ENCODE results near the gene TSHZ1.
A peak's percentile ranks its signal among the peaks of the same experiment; 100 is the strongest.

Gene TSHZ1

DNA sequence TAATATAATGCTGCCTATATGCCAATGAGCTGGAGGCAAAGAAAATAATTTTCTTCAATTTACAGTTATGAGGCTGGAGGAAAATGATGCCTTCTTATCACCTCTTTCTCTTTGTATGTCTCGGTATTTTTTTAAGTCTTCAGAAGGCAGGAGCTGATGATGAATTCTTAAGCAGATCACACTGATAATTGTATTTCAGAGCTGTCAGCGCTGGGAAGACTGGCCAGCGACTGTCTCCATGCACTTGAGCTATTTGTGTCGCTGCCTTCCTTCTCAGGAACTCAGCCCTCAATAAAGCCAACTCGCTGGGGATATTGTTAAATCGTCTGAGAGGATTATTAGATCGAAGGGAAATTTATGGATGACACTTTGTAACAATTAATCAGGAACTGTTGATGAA lies 42.0 kb upstream of the TSHZ1 start:
- no peak overlapping the region for H3K4me3 ChIP-seq (ENCODE audit: low read depth, low read length)
- DNase-seq (ENCODE audit: low read depth), result no peak
- TF ChIP-seq MYC (IDR thresholded peaks at IDR 0.05; ENCODE audit: low read depth, low read length) (no peak), POLR2A (IDR thresholded peaks at IDR 0.05; ENCODE audit: extremely low read depth, insufficient read length) (no peak)

DNA sequence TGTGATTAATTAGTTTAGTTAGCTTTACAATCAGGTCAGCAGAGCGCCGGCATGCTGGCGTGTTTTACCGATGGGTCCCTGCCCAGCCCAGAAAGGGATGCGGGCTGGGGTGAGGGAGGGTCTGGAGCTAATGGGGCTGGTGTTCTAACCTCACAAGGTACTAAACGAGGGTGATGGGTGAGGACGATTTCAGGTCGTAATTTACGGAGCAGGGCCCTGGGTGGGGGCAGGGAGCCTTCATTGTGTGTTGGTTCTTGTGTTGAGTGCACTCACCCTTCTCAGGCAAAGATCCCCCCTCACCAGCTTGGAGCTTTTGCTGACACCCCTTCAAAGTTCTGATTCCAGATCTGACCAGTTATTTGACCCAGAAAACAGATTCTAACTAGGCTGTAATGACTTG lies 41.2 kb upstream of the TSHZ1 start:
- DNase-seq (ENCODE audit: low read depth), result no peak
- TF ChIP-seq, protein P1, sequence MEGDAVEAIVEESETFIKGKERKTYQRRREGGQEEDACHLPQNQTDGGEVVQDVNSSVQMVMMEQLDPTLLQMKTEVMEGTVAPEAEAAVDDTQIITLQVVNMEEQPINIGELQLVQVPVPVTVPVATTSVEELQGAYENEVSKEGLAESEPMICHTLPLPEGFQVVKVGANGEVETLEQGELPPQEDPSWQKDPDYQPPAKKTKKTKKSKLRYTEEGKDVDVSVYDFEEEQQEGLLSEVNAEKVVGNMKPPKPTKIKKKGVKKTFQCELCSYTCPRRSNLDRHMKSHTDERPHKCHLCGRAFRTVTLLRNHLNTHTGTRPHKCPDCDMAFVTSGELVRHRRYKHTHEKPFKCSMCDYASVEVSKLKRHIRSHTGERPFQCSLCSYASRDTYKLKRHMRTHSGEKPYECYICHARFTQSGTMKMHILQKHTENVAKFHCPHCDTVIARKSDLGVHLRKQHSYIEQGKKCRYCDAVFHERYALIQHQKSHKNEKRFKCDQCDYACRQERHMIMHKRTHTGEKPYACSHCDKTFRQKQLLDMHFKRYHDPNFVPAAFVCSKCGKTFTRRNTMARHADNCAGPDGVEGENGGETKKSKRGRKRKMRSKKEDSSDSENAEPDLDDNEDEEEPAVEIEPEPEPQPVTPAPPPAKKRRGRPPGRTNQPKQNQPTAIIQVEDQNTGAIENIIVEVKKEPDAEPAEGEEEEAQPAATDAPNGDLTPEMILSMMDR (IDR thresholded peaks at IDR 0.05; ENCODE audit: low read depth, low read length), result no peak
- TF ChIP-seq, protein P2, sequence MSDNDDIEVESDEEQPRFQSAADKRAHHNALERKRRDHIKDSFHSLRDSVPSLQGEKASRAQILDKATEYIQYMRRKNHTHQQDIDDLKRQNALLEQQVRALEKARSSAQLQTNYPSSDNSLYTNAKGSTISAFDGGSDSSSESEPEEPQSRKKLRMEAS (IDR thresholded peaks at IDR 0.05; ENCODE audit: low read depth, low read length), result no peak
- TF ChIP-seq POLR2A (IDR thresholded peaks at IDR 0.05; ENCODE audit: extremely low read depth, insufficient read length) (no peak), MYC (IDR thresholded peaks at IDR 0.05; ENCODE audit: low read depth, low read length) (no peak)
- H3K4me3 ChIP-seq (ENCODE audit: low read depth, low read length), result no peak overlapping the region

DNA sequence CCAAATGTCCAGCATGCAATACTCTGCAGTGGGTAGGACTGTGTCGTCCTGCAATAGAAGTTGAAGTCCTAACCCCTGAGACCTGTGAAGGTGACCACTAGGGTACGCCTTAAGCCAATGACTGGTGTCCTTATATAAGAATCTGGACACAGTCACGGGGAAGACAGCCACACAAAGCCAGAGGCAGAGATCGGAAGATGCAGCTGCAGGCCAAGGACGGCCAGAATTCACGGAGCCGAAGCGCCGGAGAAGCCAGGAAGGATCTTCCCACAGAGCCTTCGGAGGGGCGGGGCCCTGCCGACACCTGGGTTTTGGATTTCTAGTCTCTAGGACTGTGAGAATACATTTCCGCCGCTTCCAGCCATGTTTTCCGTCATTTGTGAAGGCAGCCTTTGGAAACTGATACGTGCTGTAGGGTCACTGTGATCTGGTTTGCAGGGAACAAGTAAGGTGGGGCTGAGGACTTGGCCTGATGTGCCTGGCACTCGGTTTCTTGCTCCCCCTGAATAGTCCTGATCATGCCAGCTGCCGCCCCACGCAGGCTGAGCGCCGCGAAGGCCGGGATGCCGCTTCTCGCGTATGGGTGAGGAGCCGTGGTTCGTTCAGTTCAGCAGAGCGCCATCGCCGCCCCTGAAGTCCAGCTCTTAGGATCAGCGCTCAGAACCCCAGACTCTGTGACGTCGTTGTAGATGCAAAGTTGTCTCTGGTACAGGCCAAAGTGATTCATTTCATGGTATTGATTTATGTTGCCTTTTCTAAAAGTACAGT lies 40.4 kb upstream of the TSHZ1 start:
- no peak for DNase-seq (ENCODE audit: low read depth)
- H3K4me3 ChIP-seq (ENCODE audit: low read depth, low read length), result no peak overlapping the region
- TF ChIP-seq, protein P2 (IDR thresholded peaks at IDR 0.05; ENCODE audit: low read depth, low read length), result no peak
- TF ChIP-seq MYC (IDR thresholded peaks at IDR 0.05; ENCODE audit: low read depth, low read length) (no peak), POLR2A (IDR thresholded peaks at IDR 0.05; ENCODE audit: extremely low read depth, insufficient read length) (no peak)
- TF ChIP-seq, protein P1 (IDR thresholded peaks at IDR 0.05; ENCODE audit: low read depth, low read length), result no peak

DNA sequence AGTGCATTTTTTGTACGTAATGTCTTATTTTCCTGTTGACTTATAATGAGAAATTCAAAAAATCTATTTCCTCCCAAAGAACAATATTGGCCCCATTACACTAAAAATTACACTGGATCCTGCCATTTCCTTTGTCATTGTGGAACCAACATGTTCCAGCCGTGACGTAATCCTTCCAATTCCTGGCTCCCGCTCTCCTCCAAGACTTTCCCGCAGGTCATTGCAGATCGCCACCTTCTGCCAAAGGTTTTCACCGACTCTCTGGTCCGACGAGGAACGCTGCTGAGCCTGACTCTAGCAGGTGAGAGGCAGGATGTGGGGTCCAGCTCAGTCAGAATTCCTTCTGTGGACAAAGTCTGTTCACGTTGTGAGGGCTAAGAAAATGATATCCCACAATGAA lies 39.7 kb upstream of the TSHZ1 start:
- H3K4me3 ChIP-seq (ENCODE audit: low read depth, low read length), result no peak overlapping the region
- TF ChIP-seq MYC (IDR thresholded peaks at IDR 0.05; ENCODE audit: low read depth, low read length) (no peak), POLR2A (IDR thresholded peaks at IDR 0.05; ENCODE audit: extremely low read depth, insufficient read length) (no peak)
- TF ChIP-seq, protein P2 (IDR thresholded peaks at IDR 0.05; ENCODE audit: low read depth, low read length), result no peak
- TF ChIP-seq, protein P1 (IDR thresholded peaks at IDR 0.05; ENCODE audit: low read depth, low read length), result no peak
- DNase-seq (ENCODE audit: low read depth), result no peak

DNA sequence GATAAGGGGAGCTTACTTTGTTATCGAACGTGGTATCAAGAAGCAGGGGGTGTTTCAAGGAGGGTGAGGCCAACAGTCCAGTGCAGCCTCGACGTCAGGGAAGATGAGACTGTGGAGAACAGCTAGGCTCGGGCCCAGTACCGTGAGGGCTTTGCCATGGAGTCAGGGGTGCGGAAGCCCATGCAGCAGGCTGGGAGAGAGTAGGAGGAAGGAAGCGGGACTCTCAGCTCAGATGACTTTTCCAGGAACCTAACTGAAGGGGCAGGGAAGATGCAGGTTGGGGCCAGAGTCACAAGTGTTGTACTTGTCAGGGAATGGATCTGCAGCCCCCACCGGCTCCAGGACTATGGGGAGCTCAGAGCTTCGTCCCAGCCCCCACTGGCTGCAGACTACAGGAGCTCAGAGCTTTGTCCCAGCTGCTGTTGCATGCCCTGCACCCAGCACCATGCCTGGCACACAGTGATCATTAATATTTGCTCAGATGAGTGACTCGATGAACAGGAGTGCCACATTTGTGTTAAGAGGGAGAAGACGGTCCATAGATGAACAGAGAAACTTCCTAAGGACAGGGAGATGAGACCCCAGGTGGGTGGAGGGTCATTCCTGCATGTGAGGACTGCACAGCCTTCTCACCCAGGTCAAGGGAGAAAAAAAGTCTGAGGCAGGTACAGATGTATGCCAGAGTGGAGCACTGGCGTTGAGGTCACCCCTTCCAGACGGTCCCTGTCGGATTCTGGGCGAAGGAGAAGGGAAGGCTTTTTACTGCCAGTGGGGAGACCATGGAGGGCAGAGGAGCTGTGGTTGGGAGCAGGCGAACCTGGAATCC lies 38.1 kb upstream of the TSHZ1 start:
- DNase-seq (ENCODE audit: low read depth), result no peak
- TF ChIP-seq POLR2A (IDR thresholded peaks at IDR 0.05; ENCODE audit: extremely low read depth, insufficient read length), result no peak
- TF ChIP-seq, protein P1 (IDR thresholded peaks at IDR 0.05; ENCODE audit: low read depth, low read length), result no peak
- no peak for TF ChIP-seq MYC (IDR thresholded peaks at IDR 0.05; ENCODE audit: low read depth, low read length)
- TF ChIP-seq, protein P2 (IDR thresholded peaks at IDR 0.05; ENCODE audit: low read depth, low read length), result no peak
- no peak overlapping the region for H3K4me3 ChIP-seq (ENCODE audit: low read depth, low read length)

DNA sequence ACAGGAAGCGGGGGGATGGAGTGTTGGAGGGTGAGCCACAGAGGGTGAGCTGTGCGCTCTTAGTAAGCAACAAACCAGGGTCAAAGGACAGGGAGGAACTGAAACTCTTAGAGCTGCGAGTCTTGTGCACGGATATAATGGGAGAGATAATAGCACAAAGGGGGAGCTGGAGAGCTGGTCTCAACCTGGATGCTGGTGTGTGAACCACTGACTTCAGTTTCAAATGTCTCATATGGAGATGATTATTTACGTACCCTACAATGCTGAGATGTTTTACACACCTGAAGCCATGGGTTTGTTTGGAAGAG lies 37.5 kb upstream of the TSHZ1 start:
- no peak overlapping the region for H3K4me3 ChIP-seq (ENCODE audit: low read depth, low read length)
- DNase-seq (ENCODE audit: low read depth), result peak; percentile 70
- TF ChIP-seq, protein P1 (IDR thresholded peaks at IDR 0.05; ENCODE audit: low read depth, low read length), result peak; percentile 22
- no peak for TF ChIP-seq MYC (IDR thresholded peaks at IDR 0.05; ENCODE audit: low read depth, low read length)
